HG02678 (cell line): ENCODE measurements around the gene DPF3.

Experiments used
- ATAC-seq: cut with Tn5 transposase; IDR thresholded peaks from one replicate; pipeline ENCODE4 v1.9.1; 2021; ENCODE audit warnings: mild to moderate bottlenecking, moderate library complexity; ENCODE audit not compliant: unreplicated experiment

Gene DPF3

DNA sequence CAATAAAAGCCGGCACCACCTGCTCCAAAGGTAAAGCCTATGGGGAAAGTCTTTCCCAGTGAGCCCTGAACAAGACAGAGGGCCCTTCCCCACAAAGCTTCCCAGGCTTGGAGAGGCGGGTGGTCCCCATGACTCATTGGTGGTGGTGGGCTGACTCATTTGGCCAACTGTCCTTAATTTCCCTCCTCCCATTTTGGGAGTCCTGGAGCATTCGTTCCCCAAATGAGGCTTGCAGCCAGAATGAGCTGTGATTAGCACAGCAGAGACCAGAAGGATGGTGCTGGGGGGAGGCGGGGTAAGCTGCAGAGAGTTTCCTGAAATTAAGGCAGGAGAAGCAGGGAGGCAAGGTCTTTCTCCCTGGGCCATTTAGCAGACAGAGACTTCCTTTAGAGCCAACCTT, 241.7 kb downstream of the DPF3 start:
- no peak for ATAC-seq

DNA sequence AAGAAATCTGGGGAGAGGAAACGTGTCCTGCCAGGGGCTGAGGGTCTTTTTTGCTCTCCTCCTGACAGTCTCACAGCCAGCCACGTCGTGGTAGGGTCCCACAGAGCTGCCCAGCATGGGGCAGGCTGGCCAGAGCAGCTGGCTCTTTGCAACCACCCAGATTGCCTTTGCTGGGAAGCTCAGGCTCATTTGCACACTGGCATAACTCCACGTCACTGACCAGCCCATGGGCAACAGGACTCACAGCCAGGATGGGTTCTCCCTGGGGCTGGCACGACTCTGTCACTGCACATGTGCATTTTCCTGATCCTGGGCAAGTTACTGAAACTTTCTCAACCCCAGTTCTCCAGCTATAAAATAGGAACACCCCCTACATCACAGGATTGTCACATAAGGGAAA, 242.2 kb downstream of the DPF3 start:
- no peak for ATAC-seq

DNA sequence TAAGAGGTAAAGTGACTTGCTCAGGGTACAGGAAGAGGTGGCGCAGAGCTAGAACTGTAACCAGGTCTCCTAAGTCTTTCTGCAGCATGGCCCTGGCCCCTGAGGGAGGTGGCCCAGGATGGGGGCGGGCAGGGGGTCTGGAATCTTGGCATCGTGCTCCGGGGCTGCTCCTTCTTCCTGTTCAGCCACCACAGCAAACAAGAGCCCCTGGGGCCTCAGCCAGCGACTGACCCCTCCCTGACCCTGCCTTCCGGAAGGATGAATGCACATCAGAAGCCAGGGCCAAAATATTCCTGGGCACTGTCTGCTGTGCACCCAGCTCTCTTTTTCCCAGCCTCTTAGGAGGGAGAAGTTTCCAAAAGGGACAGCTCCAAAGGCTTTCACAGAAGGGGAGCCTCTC, 242.8 kb downstream of the DPF3 start:
- no peak for ATAC-seq

DNA sequence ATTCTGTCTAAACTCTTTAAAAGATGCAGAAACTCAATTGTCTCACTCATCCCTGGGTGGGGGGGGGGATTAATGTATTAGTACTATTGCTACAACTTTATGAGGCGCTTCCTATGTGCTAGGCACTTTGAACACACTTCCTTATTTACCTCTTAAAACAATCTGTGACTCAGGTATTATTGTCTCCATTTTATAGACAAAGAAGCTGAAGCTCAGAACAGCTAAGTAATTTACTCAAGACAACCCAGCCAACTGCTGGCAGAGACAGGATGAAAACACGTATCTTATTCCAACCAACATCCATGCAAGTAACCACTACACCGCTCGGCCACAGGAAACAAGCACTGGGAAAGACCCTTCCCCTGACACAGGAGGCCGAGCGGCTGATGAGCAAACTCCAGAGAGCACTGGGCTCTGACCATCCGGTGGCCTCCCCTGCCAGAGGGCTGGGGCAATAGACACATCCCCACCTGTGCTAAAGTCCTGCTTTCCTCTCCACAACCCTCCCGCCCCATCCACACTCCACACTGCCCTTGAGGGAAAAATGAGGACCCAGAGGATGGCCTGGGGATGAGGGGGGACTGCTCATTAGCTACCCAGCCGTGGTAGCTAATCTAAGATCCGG, 244.2 kb downstream of the DPF3 start:
- ATAC-seq, result no peak

DNA sequence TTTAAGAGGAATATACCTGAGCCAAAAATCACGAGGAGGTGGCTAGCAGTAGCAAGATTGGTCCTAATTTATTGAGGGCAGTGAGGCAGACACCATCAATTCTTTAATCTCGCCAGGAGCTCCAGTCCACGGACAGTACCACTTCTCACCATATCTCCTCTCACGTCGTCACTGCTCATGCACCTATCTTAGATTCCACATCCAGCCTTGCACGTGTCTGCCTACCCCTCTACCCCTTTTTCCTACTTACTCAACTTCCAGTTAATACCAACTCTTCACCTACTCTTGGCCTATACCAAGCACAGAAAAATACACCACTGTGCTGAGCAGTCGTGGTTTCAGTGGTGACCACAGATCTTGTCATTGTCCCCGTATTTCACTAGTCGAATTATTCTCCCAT, 246.1 kb downstream of the DPF3 start:
- ATAC-seq, result no peak

DNA sequence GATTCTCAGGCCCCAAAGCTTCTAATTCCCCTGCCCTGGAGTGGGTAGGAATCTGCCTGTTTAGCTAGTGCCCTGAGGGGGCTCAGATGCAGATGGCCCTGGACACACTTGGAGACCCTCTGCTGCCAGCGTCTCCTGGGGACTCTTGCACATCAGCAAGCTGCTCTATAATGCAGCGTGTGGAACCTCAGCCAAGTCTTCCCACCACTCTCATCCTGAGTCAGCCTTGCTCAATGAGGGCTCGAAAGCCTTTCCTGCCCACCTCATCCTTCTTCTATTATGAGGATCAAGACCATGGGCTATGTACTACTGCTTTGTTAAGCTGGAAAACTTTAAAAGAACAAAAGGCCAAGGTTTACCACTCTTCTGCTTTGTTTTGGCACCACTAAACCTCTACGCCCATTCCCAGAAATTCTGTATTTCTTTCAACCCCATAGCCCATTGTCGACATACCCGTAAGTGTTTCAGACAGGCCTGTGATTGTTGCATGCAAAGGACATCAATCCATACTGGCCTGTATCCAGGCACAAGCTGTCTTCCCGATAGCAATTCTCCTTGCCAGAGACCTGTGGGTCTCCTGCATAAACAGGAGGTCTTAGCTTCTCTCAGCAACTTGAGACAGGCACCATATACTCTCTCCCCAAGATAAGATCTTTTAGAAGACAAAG, 246.9 kb downstream of the DPF3 start:
- ATAC-seq, result no peak

DNA sequence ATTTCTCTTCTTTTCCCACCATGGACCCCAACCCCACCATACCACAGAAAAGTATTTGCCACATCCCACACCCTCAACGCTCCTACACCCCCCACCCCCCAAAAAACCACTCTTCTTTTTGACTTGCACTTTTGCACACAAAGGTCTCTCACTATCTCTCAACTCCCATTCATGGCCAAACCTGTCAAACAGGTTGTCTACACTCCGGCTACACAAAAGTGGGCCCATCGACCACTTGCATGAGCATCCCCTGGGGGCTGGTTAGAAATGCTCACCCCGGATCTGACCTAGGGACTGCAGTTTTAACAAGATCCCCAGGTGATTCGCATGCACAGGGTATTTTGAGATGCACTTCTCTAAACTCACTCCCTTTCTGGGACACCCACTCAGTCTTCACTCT, 248.2 kb downstream of the DPF3 start:
- ATAC-seq, result no peak

DNA sequence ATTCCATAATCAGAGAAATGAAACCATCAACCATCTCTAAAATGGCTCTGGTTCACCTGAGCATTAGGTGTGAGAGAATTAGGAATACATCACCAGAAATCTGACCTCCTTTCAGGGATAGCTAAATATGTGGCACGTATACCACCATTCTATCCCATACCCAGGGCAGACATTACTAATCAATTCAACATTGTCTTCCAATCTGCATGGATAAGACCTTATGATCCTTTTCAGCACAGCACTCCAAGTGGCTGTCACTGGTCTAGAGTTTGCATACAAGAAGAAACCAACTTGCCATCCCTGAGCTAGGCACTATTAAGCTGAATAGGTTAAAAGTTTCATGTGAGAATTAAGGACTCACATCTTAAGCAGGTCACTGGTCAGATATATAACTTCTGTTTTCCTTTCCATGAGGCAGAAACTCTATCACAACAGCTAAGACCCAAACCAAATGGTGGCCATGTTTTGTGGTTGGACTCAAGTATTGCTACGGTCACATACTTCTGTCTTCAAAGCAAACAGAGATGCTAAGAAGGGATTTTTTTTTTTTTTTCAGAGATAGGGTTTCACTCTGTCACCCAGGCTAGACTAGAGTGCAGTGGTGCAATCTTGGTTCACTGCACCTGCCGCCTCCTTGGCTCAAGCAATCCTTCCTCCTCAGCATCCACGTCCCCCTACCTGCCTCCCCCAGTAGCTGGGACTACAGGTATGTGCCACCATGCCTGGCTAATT, 249.0 kb downstream of the DPF3 start:
- ATAC-seq, result no peak

DNA sequence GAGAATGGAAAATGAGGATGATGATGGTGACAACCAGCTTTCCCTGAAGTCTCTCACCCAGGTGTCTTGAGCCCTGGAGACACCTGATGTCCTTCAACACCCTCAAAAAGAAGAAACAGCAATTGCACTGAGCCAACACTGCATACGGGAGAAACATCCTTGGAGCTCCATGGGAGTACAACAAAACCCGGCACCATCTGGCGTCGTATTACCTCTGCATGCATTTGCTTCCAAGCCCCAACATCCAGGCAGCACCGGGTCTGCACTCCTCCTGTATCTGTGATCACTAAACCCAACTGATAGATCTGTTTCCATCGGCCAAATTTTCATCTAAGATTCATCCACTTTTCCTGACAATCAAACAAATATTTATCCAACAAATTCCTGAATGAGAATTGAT, 249.9 kb downstream of the DPF3 start:
- ATAC-seq, result no peak

DNA sequence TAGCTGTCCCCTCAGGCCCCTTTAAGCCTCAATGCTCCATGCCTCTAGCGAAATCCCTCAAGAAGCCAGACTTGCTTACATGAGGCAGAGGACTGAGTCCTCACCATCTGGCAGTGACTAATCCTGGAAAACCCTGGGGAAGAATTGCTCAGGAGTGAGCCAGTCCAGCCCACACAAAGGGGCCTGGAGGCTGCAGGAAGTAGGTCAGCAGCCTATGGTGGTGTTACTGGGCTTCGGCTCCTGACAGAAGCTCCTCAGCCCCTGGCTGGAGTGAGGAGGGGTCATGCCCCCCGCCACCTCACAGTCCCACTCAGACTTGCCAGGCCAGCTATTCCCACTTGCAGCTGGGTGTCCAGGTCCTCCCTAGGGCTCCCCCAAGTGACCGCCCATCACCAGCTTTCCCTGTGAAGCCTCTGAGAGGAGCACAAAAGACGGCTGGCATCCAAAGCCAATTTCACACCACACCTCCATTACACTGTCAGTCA, 250.5 kb downstream of the DPF3 start:
- no peak for ATAC-seq

DNA sequence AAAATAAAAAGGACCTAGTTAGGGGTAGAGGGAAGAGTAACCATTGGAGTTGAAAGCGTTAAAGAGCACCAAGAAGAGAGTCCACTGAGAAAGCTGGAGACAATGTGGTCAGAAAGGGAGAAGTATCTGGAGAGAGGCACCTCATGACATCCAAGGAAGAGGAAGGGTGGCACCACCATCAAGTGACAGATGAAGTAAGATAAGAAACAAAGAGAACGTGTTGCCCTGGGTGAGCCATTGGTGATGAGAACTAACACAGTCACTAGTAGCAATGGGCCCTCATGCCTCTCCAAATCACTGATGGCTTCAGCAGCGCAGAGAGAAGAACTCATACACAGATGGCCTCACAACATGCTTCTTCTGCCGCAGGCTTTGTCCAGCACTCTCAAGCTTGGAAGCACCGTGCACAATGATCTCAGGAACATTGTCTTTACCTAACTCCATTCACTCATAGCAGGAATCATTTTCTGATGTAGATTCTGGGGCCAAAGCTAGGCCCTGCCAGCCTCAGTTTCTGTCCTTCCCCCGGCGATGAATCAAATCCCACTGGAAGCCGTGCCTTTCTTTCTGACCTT, 252.9 kb downstream of the DPF3 start:
- no peak for ATAC-seq

DNA sequence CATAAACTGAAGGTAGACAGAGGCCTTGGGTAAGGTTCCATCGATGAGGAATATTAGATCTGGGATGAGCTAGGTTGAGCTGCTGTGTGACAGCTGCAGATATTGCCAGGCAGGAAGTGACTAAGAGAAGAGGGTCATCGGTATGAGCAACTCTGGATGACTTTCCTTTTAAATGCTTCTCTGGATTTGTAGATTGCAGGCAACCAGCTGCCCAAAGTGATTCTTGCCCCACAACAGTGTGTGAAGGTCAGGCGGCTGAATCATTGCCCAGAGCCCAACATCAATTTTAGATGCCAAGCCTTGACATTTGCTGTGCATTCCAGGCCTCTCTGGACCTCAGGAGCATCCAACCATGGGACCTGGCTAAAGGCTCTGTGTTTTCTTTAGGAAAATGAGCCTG, 255.9 kb downstream of the DPF3 start:
- no peak for ATAC-seq

DNA sequence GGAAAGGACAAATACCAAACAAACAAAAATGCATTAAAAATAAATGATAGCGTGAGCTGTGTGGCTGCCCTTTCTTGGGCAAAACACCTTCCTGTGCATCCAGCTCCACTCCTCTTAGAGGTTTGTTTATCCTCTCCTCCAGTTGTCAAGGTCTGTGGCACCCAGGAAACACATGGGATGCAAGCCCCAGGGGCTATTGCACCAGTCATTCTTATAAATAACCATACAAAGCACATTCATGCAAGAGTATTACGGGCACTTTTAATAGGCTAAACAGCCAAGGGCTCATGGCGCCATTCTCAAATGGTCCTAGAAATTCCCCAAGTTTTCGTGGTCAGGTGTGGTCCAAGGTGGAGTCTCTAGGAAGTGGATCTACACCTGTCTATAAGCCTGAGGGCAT, 257.0 kb downstream of the DPF3 start:
- no peak for ATAC-seq

DNA sequence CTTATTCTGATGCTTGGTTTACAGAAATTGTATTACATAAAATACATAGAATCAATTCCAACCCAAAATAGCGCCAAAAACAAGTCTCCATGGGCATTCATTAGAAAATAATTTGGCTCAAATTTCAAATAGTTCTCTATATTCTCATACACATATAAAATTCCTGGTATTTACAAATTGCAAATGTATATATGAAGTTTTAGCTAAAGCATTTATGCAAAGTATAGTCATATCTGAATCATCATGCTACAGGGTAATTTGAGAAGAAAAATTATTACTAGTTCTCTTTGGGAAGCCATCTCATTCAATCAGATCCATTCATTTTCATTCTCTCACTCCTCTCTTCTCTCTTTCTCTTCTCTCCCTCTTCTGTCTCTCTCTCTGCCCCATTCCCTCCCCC, 257.8 kb downstream of the DPF3 start:
- no peak for ATAC-seq

DNA sequence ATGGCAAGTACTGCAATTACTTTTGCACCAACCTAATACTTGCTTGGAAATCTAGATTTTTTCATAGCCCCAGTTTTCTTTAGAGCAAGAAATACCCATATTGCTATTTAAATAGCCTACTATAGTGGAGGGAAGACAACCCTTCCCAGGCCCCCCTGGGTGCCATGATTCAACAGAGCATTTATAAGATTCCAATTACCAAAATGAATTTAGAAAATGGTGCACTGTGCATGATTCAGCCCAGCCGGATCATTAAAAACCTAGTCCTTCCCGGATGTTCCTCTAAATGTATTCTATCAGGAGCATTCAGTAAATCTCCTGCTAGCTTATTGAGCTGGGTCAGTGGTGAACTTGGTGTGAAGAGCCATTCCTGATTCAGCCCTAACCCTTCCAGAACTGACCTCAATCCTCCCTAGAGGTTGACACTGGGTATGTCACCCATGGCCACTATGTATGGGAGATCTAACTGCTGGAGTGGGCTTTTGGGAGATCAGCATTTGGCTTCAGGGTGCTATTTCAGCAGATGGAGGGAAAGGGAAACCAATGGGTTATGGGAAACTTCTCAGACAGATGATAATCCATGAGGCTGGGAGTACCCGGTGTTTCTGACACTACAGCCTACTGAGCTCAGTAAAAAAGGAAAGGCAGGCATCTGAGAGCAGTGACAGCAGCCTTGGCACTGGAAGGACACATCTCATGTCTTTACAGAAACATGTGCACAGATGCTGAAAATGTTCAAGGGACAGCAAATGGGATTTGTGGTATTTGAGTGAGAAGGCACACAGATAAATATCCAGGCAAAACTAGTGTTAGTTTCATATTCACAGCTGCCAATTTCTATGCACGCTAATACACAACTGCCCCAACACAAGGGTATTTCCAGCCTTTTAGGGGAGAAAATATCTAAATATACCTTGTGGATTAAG, 258.9 kb downstream of the DPF3 start:
- no peak for ATAC-seq

DNA sequence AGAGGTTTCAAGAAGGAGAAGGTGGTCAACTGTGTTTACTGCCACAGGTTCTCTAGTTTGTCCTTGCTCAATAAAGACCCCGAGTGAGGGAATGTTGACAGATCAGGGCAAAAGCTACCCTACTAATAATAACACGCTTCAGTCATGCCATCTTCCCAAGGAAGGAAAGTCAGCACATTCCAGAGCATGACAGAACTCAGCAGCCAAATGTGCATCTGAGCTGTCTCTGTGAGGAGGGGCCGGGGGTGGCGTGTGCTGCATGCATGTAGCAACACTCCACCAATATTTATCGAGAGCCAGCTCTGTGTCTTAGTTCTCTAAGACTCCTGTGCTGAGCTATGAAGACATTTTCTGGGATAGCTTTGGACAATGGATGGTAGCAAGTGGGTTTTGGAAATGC, 260.4 kb downstream of the DPF3 start:
- ATAC-seq, result no peak

DNA sequence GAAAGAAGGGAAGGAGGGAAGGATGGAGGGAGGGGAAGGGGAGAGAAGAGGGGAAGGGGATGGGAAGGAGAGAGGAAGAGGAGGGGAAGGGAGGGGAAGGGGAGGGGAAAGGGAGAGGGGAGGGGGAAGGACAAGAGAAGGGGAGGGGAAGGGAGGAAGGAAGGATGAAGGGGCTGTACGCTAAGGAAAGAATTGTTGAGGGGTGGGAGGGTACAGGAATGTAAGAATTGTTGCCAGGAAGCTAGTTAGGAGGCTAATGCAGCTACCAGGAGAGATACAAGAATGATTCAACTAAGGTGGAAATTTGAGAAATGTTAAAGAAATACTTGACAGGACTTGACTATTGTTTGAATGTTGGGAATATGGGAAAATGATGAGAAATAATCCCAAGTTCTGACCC, 261.2 kb downstream of the DPF3 start:
- ATAC-seq, result no peak

DNA sequence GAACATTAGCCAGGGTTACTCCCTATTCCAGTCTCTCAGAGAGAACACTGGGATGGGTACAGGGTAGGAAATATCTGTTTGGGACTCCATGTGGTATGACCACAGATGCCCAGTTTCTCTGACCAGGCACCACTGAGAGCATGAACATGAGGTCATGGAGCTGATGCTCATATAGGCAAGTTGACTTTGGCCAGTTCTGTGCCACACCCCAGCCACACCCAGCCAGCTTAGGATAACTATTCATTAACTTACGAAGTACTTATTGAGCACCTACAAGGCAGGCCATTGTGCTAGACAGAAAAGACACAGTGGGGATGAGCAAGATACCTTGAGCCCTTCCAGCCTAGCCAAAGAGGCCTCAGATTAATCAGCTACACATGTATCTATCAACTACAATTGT, 262.5 kb downstream of the DPF3 start:
- no peak for ATAC-seq

DNA sequence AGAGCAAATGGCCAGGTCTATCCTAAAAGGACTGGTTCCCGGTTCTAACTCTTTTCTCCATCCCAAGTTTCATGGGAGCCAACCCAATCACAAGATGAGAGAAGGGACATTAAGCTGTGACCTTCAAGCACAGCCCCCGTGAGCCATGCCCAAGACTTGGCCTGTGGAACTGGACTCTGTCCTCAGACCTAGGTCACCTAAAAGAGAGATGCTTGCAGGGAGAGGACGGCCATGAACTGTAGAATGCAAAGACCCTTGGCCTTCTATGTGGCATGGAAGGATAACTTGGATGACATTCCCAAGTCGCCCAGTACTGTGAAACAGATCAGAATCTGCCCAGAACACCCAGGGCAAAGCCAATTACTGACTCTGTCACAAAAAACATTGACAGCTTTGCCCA, 263.5 kb downstream of the DPF3 start:
- ATAC-seq, result no peak

DNA sequence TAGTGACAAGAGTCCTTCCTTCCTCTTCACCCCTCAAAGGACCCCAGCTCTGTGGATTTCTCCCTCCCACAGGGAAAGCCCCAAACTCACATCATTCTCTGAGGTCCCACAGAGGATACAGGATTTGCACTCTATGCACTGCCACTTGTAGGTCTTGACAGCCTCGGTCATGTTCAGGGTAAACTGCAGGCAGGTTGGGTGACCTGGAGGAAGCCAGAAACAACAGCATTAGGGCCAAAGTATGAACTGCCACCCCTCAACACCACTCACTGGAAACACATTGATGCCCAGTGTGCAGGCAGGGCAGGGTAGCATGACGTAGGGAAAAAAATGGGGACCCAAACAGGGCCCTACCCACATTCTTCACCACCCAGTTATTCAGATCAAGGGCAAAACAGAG, 264.4 kb downstream of the DPF3 start:
- ATAC-seq, result no peak

DNA sequence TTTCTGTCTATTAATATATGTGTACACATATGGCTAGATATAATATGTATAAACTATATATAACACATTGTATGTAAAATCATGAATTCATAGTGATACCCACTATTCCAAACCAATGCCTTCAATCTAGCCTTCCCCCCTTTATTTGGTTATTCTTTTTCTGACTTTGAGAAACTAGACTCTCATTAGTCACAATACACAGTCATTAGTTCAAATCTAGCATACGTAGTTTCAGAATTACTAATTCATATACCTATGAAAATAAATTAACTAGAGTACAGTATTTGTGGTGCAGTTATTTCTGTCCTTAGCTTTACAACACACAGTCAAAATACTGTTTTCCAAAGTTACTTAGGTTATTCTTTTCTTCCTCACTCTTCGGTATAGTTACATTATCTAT, 268.2 kb downstream of the DPF3 start:
- peak; percentile 41 for ATAC-seq
